GM20000 (cell line): ENCODE measurements around the gene WDR5.

Source experiments
- DNase-seq: peaks from one replicate; pipeline ENCODE4 v3.0.0; 2012; ENCODE audit warnings: low spot score
- CTCF ChIP-seq: IDR thresholded peaks from 2 replicates; pipeline ENCODE4 v1.5.1; 2012; ENCODE audit warnings: mild to moderate bottlenecking, control low read depth; ENCODE audit errors: extremely low read depth, missing control alignments

The WDR5 gene

DNA sequence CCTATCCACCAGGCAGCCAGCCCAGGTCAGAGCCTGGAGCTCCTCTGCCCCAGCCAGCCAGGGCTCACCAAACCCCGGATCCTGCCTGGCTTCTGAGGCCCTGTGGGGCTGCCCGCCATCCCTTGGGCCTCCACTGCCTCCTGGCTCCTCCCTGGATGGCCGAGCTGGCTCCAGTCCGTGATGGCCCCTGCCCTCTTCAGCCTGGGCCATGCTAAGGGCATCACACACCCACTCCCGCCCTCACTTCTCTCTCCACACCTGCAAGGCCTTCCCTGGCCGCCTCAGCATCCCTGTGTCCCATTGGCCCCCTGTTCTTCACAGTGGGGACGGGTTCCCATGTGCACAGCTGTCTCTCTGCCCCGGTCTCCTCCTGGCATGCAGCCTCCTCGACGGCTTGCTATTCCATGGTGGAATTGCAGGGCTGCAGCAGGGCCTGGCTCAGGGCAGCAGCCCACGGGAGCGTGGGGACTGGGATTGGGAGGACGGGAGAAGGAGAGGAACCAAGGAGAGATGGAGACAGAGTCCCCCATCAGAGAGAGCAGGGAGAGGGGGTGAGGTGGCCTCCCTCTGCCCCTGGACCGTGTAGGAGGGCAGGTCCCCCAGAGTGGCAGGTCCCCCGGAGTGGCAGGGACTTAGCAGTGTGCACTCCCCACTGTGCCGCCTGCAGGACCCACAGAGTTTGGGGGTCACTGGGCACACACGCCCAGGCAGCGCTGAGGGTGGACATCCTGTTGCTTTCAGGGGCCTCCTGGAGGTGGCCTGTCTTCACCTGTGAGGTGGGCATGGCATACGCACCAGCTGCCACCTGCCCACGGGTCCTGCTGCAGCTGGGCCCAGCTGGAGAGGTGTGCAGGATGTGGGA lies 45.1 kb downstream of the WDR5 start:
- DNase-seq = no peak
- no peak for TF ChIP-seq CTCF

- no peak for TF ChIP-seq CTCF
- DNase-seq = no peak
Observed at GRCh38 chr9:134181648-134182034, 45.8 kb downstream of the WDR5 start.

- no peak for TF ChIP-seq CTCF
- no peak for DNase-seq
Observed at GRCh38 chr9:134182554-134183085, 46.7 kb downstream of the WDR5 start.

- no peak for TF ChIP-seq CTCF
- DNase-seq = no peak
Observed at GRCh38 chr9:134185536-134186011, 49.7 kb downstream of the WDR5 start.

DNA sequence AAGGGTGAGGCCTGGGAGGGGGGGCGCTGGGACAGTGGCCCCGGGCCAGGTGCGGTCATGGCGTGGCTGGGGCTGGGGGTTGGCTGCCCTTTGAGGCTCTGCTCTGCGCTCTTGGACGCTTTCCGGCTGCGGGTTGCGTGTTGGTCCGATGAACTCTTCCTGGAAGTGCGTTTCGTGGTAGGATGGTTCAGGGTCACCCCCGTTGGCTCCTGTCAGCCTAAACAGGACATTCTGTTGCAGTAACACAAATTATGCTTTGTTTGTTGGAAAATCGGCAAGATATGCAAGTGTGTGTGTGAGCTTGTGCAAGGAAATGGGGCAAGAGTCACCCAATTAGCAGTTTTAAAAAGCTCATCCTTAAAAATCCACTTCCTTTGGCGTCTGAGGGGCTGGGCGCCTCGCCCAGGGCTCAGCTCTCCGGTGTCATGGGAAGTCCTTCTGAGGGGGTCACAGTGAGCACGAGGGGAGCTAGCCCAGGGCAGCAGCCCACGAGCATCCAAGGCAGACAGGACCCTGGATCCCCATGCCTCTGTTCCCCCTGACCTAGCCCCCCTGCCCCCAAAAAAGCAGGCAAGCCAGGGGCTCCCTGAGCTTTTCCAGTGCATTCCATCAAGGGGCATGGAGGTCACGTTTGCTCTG lies 50.7 kb downstream of the WDR5 start:
- TF ChIP-seq CTCF = no peak
- DNase-seq = no peak

GRCh38 chr9:134187110-134187531 lies 51.2 kb downstream of the WDR5 start:
- no peak for DNase-seq
- no peak for TF ChIP-seq CTCF

DNA sequence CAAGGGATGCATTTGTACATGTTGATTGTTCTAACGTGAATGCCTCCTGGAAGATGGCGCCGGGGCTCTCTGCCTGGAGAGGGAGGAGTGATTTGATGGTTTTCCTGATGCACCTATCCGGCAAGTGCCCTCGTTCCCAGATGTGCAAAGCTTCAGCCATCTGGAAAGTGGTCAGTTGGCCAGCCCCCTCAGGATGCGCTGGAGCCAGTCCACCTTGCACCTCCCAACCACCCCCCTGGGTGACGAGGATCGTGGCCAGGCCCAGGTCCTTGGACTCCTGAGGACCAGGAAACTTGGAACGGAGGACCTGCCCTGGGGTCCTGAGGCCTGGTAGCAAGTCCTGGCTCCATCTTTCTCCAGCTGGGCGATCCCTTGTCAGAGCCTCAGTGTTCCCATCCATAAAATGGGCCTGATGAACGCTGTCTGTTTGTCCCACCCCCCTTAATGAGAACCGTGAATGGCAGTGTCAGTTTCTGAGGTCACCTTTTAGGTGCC lies 52.1 kb downstream of the WDR5 start:
- TF ChIP-seq CTCF = no peak
- no peak for DNase-seq
